Chondrocyte (in vitro differentiated cells): ENCODE measurements around the gene SLC5A3. TPM values are rescaled to one million over a fixed set of nuclear protein-coding genes. Genes with fewer than 3 reads are reported as not detected.

Experiments
- DNase-seq: peaks from one replicate; pipeline ENCODE4 v3.0.0; 2021; ENCODE audit warnings: mixed read lengths, low spot score
- H3K27ac Mint-ChIP-seq: one replicate; pipeline ENCODE4 v1.8.0; 2021; ENCODE audit warnings: mild to moderate bottlenecking, moderate library complexity, mixed read lengths; ENCODE audit not compliant: unreplicated experiment
- H3K27me3 Mint-ChIP-seq: 2 replicates; pipeline ENCODE4 v1.8.0; 2021; ENCODE audit warnings: low read depth, mixed read lengths
- H3K36me3 Mint-ChIP-seq: 2 replicates; pipeline ENCODE4 v1.8.0; 2021; ENCODE audit warnings: low read depth, mixed read lengths
- H3K4me1 Mint-ChIP-seq: 2 replicates; pipeline ENCODE4 v1.8.0; 2021; ENCODE audit warnings: low read depth, mild to moderate bottlenecking, mixed read lengths
- H3K4me3 Mint-ChIP-seq: one replicate; pipeline ENCODE4 v1.8.0; 2021; ENCODE audit warnings: mild to moderate bottlenecking, moderate library complexity, mixed read lengths; ENCODE audit not compliant: unreplicated experiment
- H3K9me3 Mint-ChIP-seq: 2 replicates; pipeline ENCODE4 v1.8.0; 2021; ENCODE audit warnings: low read depth, mixed read lengths
- CTCF ChIP-seq: fragments of 200-600 bp; sonication (generic); IDR thresholded peaks from 2 replicates; pipeline ENCODE4 v1.5.0; 2021; ENCODE audit warnings: antibody characterized with exemption, mild to moderate bottlenecking, moderate library complexity
- total RNA-seq: library from RNA; stranded (reverse); gene quantifications from 3 replicates; pipeline ENCODE4 v1.2.1, GENCODE V29; 2021

Gene SLC5A3
- total RNA-seq, 1 donor from 2014 or later: 47.6 TPM

- Mint-ChIP-seq H3K9me3 (peaks cover 6% of the 10 kb centered on the region), H3K4me3 (no peak overlapping the region), H3K27ac (no peak overlapping the region), H3K27me3 (no peaks in the 10 kb centered on the region), H3K4me1 (peaks cover 56% of the 10 kb centered on the region), H3K36me3 (peaks cover 8% of the 10 kb centered on the region)
- TF ChIP-seq CTCF: no peak
- no peak for DNase-seq
These were observed 34.2 kb downstream of the SLC5A3 start for GRCh38 chr21:34107606-34108005.

- no peak for DNase-seq
- H3K4me1 Mint-ChIP-seq: peaks cover 61% of the 10 kb centered on the region
- H3K27ac Mint-ChIP-seq: no peak overlapping the region
- no peak overlapping the region for H3K4me3 Mint-ChIP-seq
- H3K9me3 Mint-ChIP-seq: peaks cover 6% of the 10 kb centered on the region
- no peak for TF ChIP-seq CTCF
- H3K27me3 Mint-ChIP-seq: no peaks in the 10 kb centered on the region
- H3K36me3 Mint-ChIP-seq: peaks cover 9% of the 10 kb centered on the region
These were observed 35.7 kb downstream of the SLC5A3 start for GRCh38 chr21:34109075-34109474.

- Mint-ChIP-seq H3K27me3 (no peaks in the 10 kb centered on the region), H3K4me3 (no peak overlapping the region), H3K36me3 (peaks cover 9% of the 10 kb centered on the region), H3K9me3 (peaks cover 6% of the 10 kb centered on the region), H3K27ac (no peak overlapping the region), H3K4me1 (peaks cover 46% of the 10 kb centered on the region)
- no peak for TF ChIP-seq CTCF
- DNase-seq: no peak
These were observed 37.3 kb downstream of the SLC5A3 start for GRCh38 chr21:34110594-34111202.

- no peak for DNase-seq
- H3K27me3 Mint-ChIP-seq: no peaks in the 10 kb centered on the region
- no peak for TF ChIP-seq CTCF
- peaks cover 29% of the 10 kb centered on the region for H3K4me1 Mint-ChIP-seq
- peaks cover 3% of the 10 kb centered on the region for H3K36me3 Mint-ChIP-seq
- H3K4me3 Mint-ChIP-seq: no peak overlapping the region
- no peaks in the 10 kb centered on the region for H3K9me3 Mint-ChIP-seq
- H3K27ac Mint-ChIP-seq: no peak overlapping the region
These were observed 39.1 kb downstream of the SLC5A3 start for GRCh38 chr21:34112316-34113033.

GRCh38 chr21:34113842-34114241 lies 40.5 kb downstream of the SLC5A3 start:
- DNase-seq: no peak
- no peaks in the 10 kb centered on the region for H3K27me3 Mint-ChIP-seq
- peaks cover 24% of the 10 kb centered on the region for H3K4me1 Mint-ChIP-seq
- H3K4me3 Mint-ChIP-seq: no peak overlapping the region
- no peak for TF ChIP-seq CTCF
- no peaks in the 10 kb centered on the region for H3K9me3 Mint-ChIP-seq
- peaks cover 2% of the 10 kb centered on the region for H3K36me3 Mint-ChIP-seq
- H3K27ac Mint-ChIP-seq: no peak overlapping the region
